Neural cell (in vitro differentiated cells): ENCODE results near the gene PDCD4.

Source experiments
- CTCF ChIP-seq: fragments of 450-650 bp; IDR thresholded peaks from 2 replicates; pipeline ENCODE4 v1.5.1; 2014; ENCODE audit warnings: antibody characterized with exemption, mild to moderate bottlenecking, moderate library complexity; ENCODE audit not compliant: poor library complexity, severe bottlenecking
- EP300 ChIP-seq: fragments of 450-650 bp; conservative IDR thresholded peaks from 2 replicates; pipeline ENCODE4 v1.6.1; 2014; ENCODE audit warnings: antibody characterized with exemption, mild to moderate bottlenecking, moderate library complexity; ENCODE audit not compliant: poor library complexity, severe bottlenecking
- EZH2 ChIP-seq: fragments of 200-600, 300-800 bp; shearing (Covaris generic), sonication (generic); IDR thresholded peaks from 2 replicates; pipeline ENCODE4 v1.6.1; 2014; ENCODE audit warnings: antibody characterized with exemption, low read length, borderline replicate concordance, mild to moderate bottlenecking; ENCODE audit not compliant: insufficient read depth, poor library complexity, severe bottlenecking
- MXI1 ChIP-seq: fragments of 450-650 bp; conservative IDR thresholded peaks from 2 replicates; pipeline ENCODE4 v1.6.1; 2014; ENCODE audit warnings: antibody characterized with exemption, mild to moderate bottlenecking; ENCODE audit not compliant: poor library complexity, severe bottlenecking
- POLR2AphosphoS5 ChIP-seq: IDR thresholded peaks from 2 replicates; pipeline ENCODE4 v1.6.1; 2012
- TAF1 ChIP-seq: IDR thresholded peaks from 2 replicates; pipeline ENCODE4 v1.6.1; 2012; ENCODE audit warnings: low read depth

DNA sequence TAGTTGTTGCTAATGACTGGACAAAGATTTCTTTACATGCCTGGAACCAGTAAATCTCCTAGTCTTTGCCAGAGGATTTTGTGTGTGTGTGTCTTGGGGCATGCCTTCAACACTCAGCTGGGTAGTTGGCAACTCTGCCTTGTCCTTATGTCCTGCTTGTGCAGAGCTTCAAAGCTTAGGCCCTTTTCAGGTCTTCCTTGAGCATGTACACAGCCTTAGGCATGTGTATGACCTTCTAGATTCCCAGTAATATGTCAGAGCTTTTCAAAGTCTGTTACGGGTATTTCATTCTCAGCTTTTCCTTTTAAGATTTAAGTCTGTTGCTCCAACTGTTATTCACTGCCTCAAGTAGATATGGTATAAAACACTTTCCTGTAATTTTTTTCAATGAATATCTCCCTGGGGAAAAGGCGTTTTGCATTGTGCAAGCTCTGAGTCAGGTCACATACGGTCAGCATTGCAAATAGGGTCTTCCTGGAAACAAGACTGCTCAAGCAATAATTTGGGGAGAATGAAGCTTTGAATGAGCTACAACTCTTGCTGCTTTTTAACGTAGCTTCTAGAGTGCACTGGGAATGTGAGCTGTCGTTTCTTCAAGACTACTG is 73.2 kb downstream of the PDCD4 start:
- TF ChIP-seq EZH2 = no peak
- TF ChIP-seq EP300 = no peak
- TF ChIP-seq CTCF = no peak
- TF ChIP-seq POLR2AphosphoS5 = no peak
- TF ChIP-seq TAF1 = no peak
- TF ChIP-seq MXI1 = no peak
